Limb (tissue), 2 donors: ENCODE measurements around the gene RABGAP1L.
A peak's percentile ranks its signal among the peaks of the same experiment; 100 is the strongest.
"Not testable (repeated sequence)": the region's sequence is repeated elsewhere in the genome, so short reads cannot be mapped to it uniquely, and the experiment has no call there.

Experiments used
- DNase-seq, 2 donors: peaks; one replicate each; pipeline ENCODE4 v3.0.0-alpha.2; 2016; ENCODE audit errors: extremely low spot score in 2 of 2

Gene RABGAP1L

GRCh38 chr1:175023043-175023921 lies 864.0 kb downstream of the RABGAP1L start, which contains the start of gene MRPS14:
Gene MRPS14, minus strand, starts transcription at chr1:175023425. Its CDS starts 17 bp downstream, at chr1:175023408.
- peak; percentile 97 to 99 for DNase-seq

- not testable (repeated sequence) for DNase-seq
Observed at GRCh38 chr1:175023922-175024242, 864.6 kb downstream of the RABGAP1L start.

- DNase-seq: no peak
Observed at GRCh38 chr1:175024773-175025172, 865.5 kb downstream of the RABGAP1L start.

GRCh38 chr1:175033953-175034352 lies 874.6 kb downstream of the RABGAP1L start:
- DNase-seq: no peak

- no peak for DNase-seq
Observed at GRCh38 chr1:175034775-175035174, 875.5 kb downstream of the RABGAP1L start.

- DNase-seq: no peak
Observed at GRCh38 chr1:175035865-175036264, 876.5 kb downstream of the RABGAP1L start.

- no peak for DNase-seq
Observed at GRCh38 chr1:175036476-175036875, 877.2 kb downstream of the RABGAP1L start.

GRCh38 chr1:175037416-175037815 lies 878.1 kb downstream of the RABGAP1L start:
- DNase-seq: no peak

GRCh38 chr1:175040324-175040879 lies 881.1 kb downstream of the RABGAP1L start:
- DNase-seq: no peak

GRCh38 chr1:175042650-175043049 lies 883.3 kb downstream of the RABGAP1L start:
- no peak for DNase-seq

- no peak for DNase-seq
Observed at GRCh38 chr1:175043824-175044223, 884.5 kb downstream of the RABGAP1L start.

- DNase-seq: not testable (repeated sequence)
Observed at GRCh38 chr1:175044591-175044990, 885.3 kb downstream of the RABGAP1L start.
